ENCODE data around the gene BCAR3.

BCAR3 gene

DNA sequence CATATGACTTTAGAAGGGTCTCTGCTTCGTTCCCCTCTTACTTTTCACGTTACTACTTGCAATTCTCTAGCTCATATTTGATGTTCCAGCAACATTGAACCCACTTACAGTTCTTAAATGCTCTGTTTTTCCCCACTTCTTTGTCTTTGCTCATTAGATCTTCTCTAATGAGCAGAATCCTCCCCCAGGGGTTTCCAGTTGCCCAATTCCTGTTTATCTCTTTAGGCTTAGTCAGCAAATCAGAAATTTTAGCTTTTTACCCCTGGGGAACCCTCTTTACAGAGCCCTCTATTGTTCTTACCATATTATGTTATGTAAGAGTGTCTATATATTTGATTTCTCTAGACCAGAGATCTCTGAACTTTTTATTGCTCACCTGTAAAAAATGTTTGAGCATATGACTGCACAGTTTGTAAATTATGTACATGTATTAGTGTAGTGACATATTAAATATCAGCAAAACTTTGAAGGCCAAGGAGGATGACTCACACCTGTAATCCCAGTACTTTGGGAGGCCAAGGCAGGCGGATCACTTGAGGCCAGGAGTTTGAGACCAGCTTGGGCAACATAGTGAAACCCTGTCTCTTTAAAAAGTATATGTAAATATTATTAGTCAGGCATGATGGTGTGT lies 162.3 kb downstream of the BCAR3 start:
- no peak overlapping the region for H2AFZ ChIP-seq (ENCODE audit: low read depth, low read length)
- no peaks in the 10 kb centered on the region for H3K4me1 ChIP-seq (ENCODE audit: insufficient read depth, low read length)
- no peak overlapping the region for H3K9ac ChIP-seq (ENCODE audit: low read depth, low read length)
- TF ChIP-seq EZH2 (IDR thresholded peaks at IDR 0.05; ENCODE audit: borderline replicate concordance, low read depth, low read length, severe bottlenecking) = no peak
- no peak for TF ChIP-seq CTCF (IDR thresholded peaks at IDR 0.05; ENCODE audit: borderline replicate concordance, extremely low read depth, low read length, poor library complexity, severe bottlenecking)
- ATAC-seq (ENCODE audit: insufficient read depth, low read depth) (no peak), DNase-seq (no peak)
- no peak overlapping the region for H3K27ac ChIP-seq (ENCODE audit: low read length)
- no peak overlapping the region for H3K4me2 ChIP-seq (ENCODE audit: insufficient read depth, low read length)
- H3K79me2 ChIP-seq (ENCODE audit: insufficient read depth, low read length) = no peaks in the 10 kb centered on the region
- H3K4me3 ChIP-seq (ENCODE audit: low read depth in 1 of 2, low read length in 2 of 2) = no peak overlapping the region
- H3K36me3 ChIP-seq (ENCODE audit: insufficient read depth, low read length) = 0 out of 2 replicates have a peak, but pooled peaks cover 4% of the 10 kb centered on the region
- H4K20me1 ChIP-seq (ENCODE audit: insufficient read depth, low read length) = no peaks in the 10 kb centered on the region
- no peaks in the 10 kb centered on the region for H3K27me3 ChIP-seq (ENCODE audit: insufficient read depth, low read length, poor library complexity)
- H3K9me3 ChIP-seq (ENCODE audit: insufficient read depth, low read length, severe bottlenecking) = no peaks in the 10 kb centered on the region

DNA sequence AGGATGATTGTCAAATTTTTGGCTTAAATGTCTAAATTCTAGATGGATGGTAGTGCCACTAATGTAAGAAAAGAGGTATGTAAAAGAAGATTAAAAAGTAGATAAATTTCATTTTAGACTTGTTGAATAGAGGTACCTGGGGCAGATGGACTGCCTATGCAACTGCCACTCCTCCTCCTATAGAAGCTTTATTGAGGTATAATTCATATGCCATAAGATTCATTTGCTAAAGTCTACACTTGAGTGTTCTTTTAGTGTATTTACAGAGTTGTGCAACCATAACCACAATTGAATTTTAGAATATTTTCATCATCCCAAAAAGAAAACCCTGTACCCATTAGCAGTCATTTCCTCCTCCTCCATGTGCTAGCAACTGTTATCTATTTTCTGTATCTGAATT lies 163.1 kb downstream of the BCAR3 start:
- no peak for TF ChIP-seq CTCF (IDR thresholded peaks at IDR 0.05; ENCODE audit: borderline replicate concordance, extremely low read depth, low read length, poor library complexity, severe bottlenecking)
- TF ChIP-seq EZH2 (IDR thresholded peaks at IDR 0.05; ENCODE audit: borderline replicate concordance, low read depth, low read length, severe bottlenecking) = no peak
- Histone ChIP-seq H3K4me3 (ENCODE audit: low read depth in 1 of 2, low read length in 2 of 2) (no peak overlapping the region), H3K27me3 (ENCODE audit: insufficient read depth, low read length, poor library complexity) (no peaks in the 10 kb centered on the region), H3K4me1 (ENCODE audit: insufficient read depth, low read length) (no peaks in the 10 kb centered on the region), H4K20me1 (ENCODE audit: insufficient read depth, low read length) (no peaks in the 10 kb centered on the region), H3K9ac (ENCODE audit: low read depth, low read length) (no peak overlapping the region), H3K27ac (ENCODE audit: low read length) (no peak overlapping the region), H3K4me2 (ENCODE audit: insufficient read depth, low read length) (no peak overlapping the region), H2AFZ (ENCODE audit: low read depth, low read length) (no peak overlapping the region), H3K36me3 (ENCODE audit: insufficient read depth, low read length) (0 out of 2 replicates have a peak, but pooled peaks cover 4% of the 10 kb centered on the region), H3K9me3 (ENCODE audit: insufficient read depth, low read length, severe bottlenecking) (no peaks in the 10 kb centered on the region), H3K79me2 (ENCODE audit: insufficient read depth, low read length) (no peaks in the 10 kb centered on the region)
- ATAC-seq (ENCODE audit: insufficient read depth, low read depth) = no peak
- DNase-seq = no peak

DNA sequence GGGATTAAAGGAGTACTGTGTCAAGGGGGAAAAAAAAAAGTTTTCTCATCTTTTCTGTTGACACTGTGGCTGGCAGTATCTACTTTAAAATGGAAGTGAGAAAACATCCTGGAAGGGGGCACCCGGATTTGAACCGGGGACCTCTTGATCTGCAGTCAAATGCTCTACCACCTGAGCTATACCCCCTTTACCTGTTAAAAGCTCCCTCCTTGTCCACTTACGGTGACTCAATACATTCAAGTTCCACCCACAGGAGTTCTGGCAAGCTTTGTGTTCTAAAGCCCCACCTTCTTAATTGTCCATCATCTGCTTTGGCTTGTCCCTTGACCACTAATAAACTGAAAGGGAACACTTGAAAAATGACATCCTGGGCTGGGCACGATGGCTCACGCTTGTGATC lies 165.5 kb downstream of the BCAR3 start:
- Histone ChIP-seq H3K4me3 (ENCODE audit: low read depth in 1 of 2, low read length in 2 of 2) (no peak overlapping the region), H4K20me1 (ENCODE audit: insufficient read depth, low read length) (no peaks in the 10 kb centered on the region), H2AFZ (ENCODE audit: low read depth, low read length) (no peak overlapping the region), H3K27ac (ENCODE audit: low read length) (no peak overlapping the region), H3K36me3 (ENCODE audit: insufficient read depth, low read length) (no peaks in the 10 kb centered on the region), H3K27me3 (ENCODE audit: insufficient read depth, low read length, poor library complexity) (no peaks in the 10 kb centered on the region), H3K4me2 (ENCODE audit: insufficient read depth, low read length) (no peak overlapping the region), H3K4me1 (ENCODE audit: insufficient read depth, low read length) (no peaks in the 10 kb centered on the region), H3K9me3 (ENCODE audit: insufficient read depth, low read length, severe bottlenecking) (no peaks in the 10 kb centered on the region), H3K9ac (ENCODE audit: low read depth, low read length) (no peak overlapping the region), H3K79me2 (ENCODE audit: insufficient read depth, low read length) (no peaks in the 10 kb centered on the region)
- no peak for ATAC-seq (ENCODE audit: insufficient read depth, low read depth)
- TF ChIP-seq CTCF (IDR thresholded peaks at IDR 0.05; ENCODE audit: borderline replicate concordance, extremely low read depth, low read length, poor library complexity, severe bottlenecking) = no peak
- TF ChIP-seq EZH2 (IDR thresholded peaks at IDR 0.05; ENCODE audit: borderline replicate concordance, low read depth, low read length, severe bottlenecking) = no peak
- DNase-seq = no peak
